ENCODE data around the gene ACTN1.

ACTN1 gene

GRCh38 chr14:68863610-68864360 is 115.3 kb downstream of the ACTN1 start:
- TF ChIP-seq CTCF (IDR thresholded peaks at IDR 0.05), result no peak

GRCh38 chr14:68862954-68863594 is 116.0 kb downstream of the ACTN1 start:
- TF ChIP-seq CTCF (IDR thresholded peaks at IDR 0.05), result peak; percentile 85

GRCh38 chr14:68860771-68861170 is 118.3 kb downstream of the ACTN1 start:
- TF ChIP-seq CTCF (IDR thresholded peaks at IDR 0.05), result no peak

GRCh38 chr14:68857516-68858070 is 121.5 kb downstream of the ACTN1 start:
- no peak for TF ChIP-seq CTCF (IDR thresholded peaks at IDR 0.05)

- no peak for TF ChIP-seq CTCF (IDR thresholded peaks at IDR 0.05)
Observed at GRCh38 chr14:68856572-68856971, 122.5 kb downstream of the ACTN1 start.

GRCh38 chr14:68854421-68854820 is 124.7 kb downstream of the ACTN1 start:
- no peak for TF ChIP-seq CTCF (IDR thresholded peaks at IDR 0.05)

- no peak for TF ChIP-seq CTCF (IDR thresholded peaks at IDR 0.05)
Observed at GRCh38 chr14:68853749-68854148, 125.4 kb downstream of the ACTN1 start.
